GM12891 (cell line): Measurements from ENCODE around the gene CCL16.

Experiments
- PAX5 ChIP-seq: IDR thresholded peaks from 2 replicates; pipeline ENCODE4 v1.6.1; 2011; ENCODE audit warnings: low read length, moderate library complexity, mild to moderate bottlenecking; ENCODE audit not compliant: insufficient read depth, severe bottlenecking
- POLR2A ChIP-seq: IDR thresholded peaks from 2 replicates; pipeline ENCODE4 v1.6.1; 2011; ENCODE audit warnings: low read depth, low read length, control low read depth
- POLR2AphosphoS5 ChIP-seq: IDR thresholded peaks from 2 replicates; pipeline ENCODE4 v1.6.1; 2011; ENCODE audit warnings: low read depth, low read length, control low read depth
- POU2F2 ChIP-seq: IDR thresholded peaks from 2 replicates; pipeline ENCODE4 v1.6.1; 2011; ENCODE audit warnings: low read depth, mild to moderate bottlenecking, control low read depth, low read length, moderate library complexity
- SPI1 ChIP-seq: IDR thresholded peaks from 2 replicates; pipeline ENCODE4 v1.6.1; 2011; ENCODE audit warnings: low read depth, low read length, control low read depth
- TAF1 ChIP-seq: IDR thresholded peaks from 2 replicates; pipeline ENCODE4 v1.6.1; 2011; ENCODE audit warnings: low read depth, low read length, control low read depth

DNA sequence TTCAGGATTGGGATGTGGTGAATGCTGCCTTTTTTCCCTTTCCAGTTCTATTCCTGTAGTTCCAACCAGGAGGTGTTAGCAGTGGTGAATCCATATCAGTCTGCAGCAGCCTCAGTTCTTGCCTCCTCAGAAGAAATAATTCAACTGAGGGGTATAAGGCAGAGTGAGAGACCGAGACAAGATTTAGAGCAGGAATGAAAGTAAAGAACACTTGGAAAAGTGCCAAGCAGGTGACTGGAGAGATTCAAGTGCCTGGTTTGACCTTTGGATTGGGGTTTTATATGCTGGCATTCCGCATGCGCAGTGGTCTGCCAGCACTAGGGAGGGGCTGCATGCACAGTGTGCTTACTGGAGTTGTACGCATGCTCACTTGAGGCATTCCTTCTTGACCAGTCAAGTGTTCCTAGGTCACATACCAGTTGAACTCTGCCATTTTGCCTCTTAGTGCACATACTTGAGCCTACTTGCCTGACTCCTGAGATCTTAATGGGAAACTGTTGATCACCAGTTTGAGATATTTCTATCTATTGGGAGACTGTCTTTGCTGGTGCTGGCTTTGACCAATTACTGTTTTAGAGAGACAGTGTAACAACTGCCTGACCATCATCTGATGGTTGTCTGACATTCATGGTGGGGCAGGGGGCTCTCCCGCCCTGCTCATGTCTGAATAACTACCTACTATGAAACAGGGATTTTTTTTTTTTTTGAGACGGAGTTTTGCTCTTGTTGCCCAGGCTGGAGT lies 20.7 kb upstream of the CCL16 start:
- TF ChIP-seq POLR2AphosphoS5: no peak
- TF ChIP-seq TAF1: no peak
- TF ChIP-seq SPI1: no peak
- TF ChIP-seq POLR2A: no peak
- TF ChIP-seq PAX5: no peak
- TF ChIP-seq POU2F2: no peak
